HEK293 (cell line): Measurements from ENCODE around the gene SLC27A3.
A peak's percentile ranks its signal among the peaks of the same experiment; 100 is the strongest.

Source experiments
- CTCF ChIA-PET: fragments of 350-600 bp; formaldehyde crosslinking; extraction: SDS; loops from one replicate; lab custom pipeline; 2021; ENCODE audit warnings: antibody characterized with exemption; lab: Yijun Ruan, JAX
- POLR2A ChIA-PET: fragments of 300-600 bp; formaldehyde crosslinking; extraction: SDS; loops from one replicate; lab custom pipeline; 2020; ENCODE audit warnings: antibody characterized with exemption, inconsistent platforms; lab: Yijun Ruan, JAX
- H3K27ac ChIP-seq: fragments of 200-500 bp; sonication (Bioruptor generic); 2 replicates; pipeline ENCODE4 v1.5.1; 2014; ENCODE audit warnings: low read depth, low read length, control low read depth, inconsistent platforms; ENCODE audit errors: extremely low read depth
- H3K36me3 ChIP-seq, 2 experiments: fragments of 200-500 bp in 1 of 2; sonication (Bioruptor generic) in 1 of 2; 1 replicate in 1 of 2; 2 replicates in 1 of 2; pipeline ENCODE4 v1.5.1; 2014 to 2017; ENCODE audit warnings: inconsistent platforms in 2 of 2, low read length in 2 of 2; ENCODE audit not compliant: control insufficient read depth in 2 of 2, insufficient read depth in 1 of 2
- H3K4me1 ChIP-seq: fragments of 200-500 bp; sonication (Bioruptor generic); 2 replicates; pipeline ENCODE4 v1.5.1; 2014; ENCODE audit warnings: mild to moderate bottlenecking, low read length, inconsistent platforms; ENCODE audit not compliant: control insufficient read depth, insufficient read depth
- H3K4me3 ChIP-seq: 2 replicates; pipeline ENCODE4 v1.5.1; 2011; ENCODE audit warnings: low read depth, mild to moderate bottlenecking, control low read depth, low read length, moderate library complexity
- H3K9me3 ChIP-seq: fragments of 200-500 bp; sonication (Bioruptor generic); 2 replicates; pipeline ENCODE4 v1.5.1; 2014; ENCODE audit warnings: low read depth, low read length, inconsistent platforms; ENCODE audit not compliant: control insufficient read depth, insufficient read depth
- GLI2 ChIP-seq: fragments of 450-650 bp; formaldehyde crosslinking; IDR thresholded peaks from 2 replicates; pipeline ENCODE4; 2017; ENCODE audit warnings: missing biosample characterization, missing genetic modification characterization, low read depth, borderline replicate concordance
- HIC1 ChIP-seq: fragments of 450-650 bp; formaldehyde crosslinking; IDR thresholded peaks from 2 replicates; pipeline ENCODE4 v1.5.1; 2016; ENCODE audit warnings: missing biosample characterization, missing genetic modification characterization
- HOXC10 ChIP-seq: sonication (generic); formaldehyde crosslinking; IDR thresholded peaks from 2 replicates; pipeline ENCODE4 v1.8.1; 2023; ENCODE audit warnings: mild to moderate bottlenecking, missing genetic modification reagents
- PBX3 ChIP-seq: sonication (generic); formaldehyde crosslinking; IDR thresholded peaks from 2 replicates; pipeline ENCODE4 v1.8.1; 2022; ENCODE audit warnings: mild to moderate bottlenecking, moderate library complexity, missing genetic modification reagents
- TCF7L2 ChIP-seq: IDR thresholded peaks from 2 replicates; pipeline ENCODE4 v1.6.1; 2011; ENCODE audit warnings: low read depth, mild to moderate bottlenecking, inconsistent platforms, low read length, moderate library complexity, borderline replicate concordance
- TRIM28 ChIP-seq: IDR thresholded peaks from 2 replicates; pipeline ENCODE4 v1.6.1; 2011; ENCODE audit warnings: low read length, control low read depth, borderline replicate concordance
- ZBTB10 ChIP-seq: fragments of 450-650 bp; formaldehyde crosslinking; IDR thresholded peaks from 2 replicates; pipeline ENCODE4 v1.5.1; 2016; ENCODE audit warnings: missing biosample characterization, missing genetic modification characterization
- ZEB2 ChIP-seq: fragments of 450-650 bp; formaldehyde crosslinking; IDR thresholded peaks from 2 replicates; pipeline ENCODE4 v1.5.1; 2016; ENCODE audit warnings: missing biosample characterization, missing genetic modification characterization
- ZNF121 ChIP-seq: fragments of 450-650 bp; formaldehyde crosslinking; IDR thresholded peaks from 2 replicates; pipeline ENCODE4 v1.5.1; 2016; ENCODE audit warnings: missing biosample characterization, missing genetic modification characterization
- ZNF133 ChIP-seq: fragments of 450-650 bp; formaldehyde crosslinking; IDR thresholded peaks from 2 replicates; pipeline ENCODE4 v1.5.1; 2016; ENCODE audit warnings: missing biosample characterization, missing genetic modification characterization
- ZNF2 ChIP-seq: fragments of 450-650 bp; formaldehyde crosslinking; IDR thresholded peaks from 2 replicates; pipeline ENCODE4 v1.5.1; 2016; ENCODE audit warnings: missing biosample characterization, missing genetic modification characterization
- ZNF214 ChIP-seq: fragments of 450-650 bp; formaldehyde crosslinking; IDR thresholded peaks from 2 replicates; pipeline ENCODE4 v1.5.1; 2017; ENCODE audit warnings: missing biosample characterization, mild to moderate bottlenecking, missing genetic modification characterization, borderline replicate concordance
- ZNF354C ChIP-seq: fragments of 450-650 bp; formaldehyde crosslinking; IDR thresholded peaks from 2 replicates; pipeline ENCODE4 v1.5.1; 2016; ENCODE audit warnings: missing biosample characterization, missing genetic modification characterization, low read depth, borderline replicate concordance
- ZNF513 ChIP-seq: fragments of 450-650 bp; IDR thresholded peaks from 2 replicates; pipeline ENCODE4 v1.5.1; 2018; ENCODE audit warnings: missing biosample characterization, missing genetic modification characterization
- ZNF558 ChIP-seq: fragments of 450-650 bp; formaldehyde crosslinking; IDR thresholded peaks from 2 replicates; pipeline ENCODE4 v1.5.1; 2016; ENCODE audit warnings: missing biosample characterization, missing genetic modification characterization
- ZNF561 ChIP-seq: fragments of 450-650 bp; IDR thresholded peaks from 2 replicates; pipeline ENCODE4 v1.5.1; 2018; ENCODE audit warnings: missing biosample characterization, missing genetic modification characterization, borderline replicate concordance
- ZNF600 ChIP-seq: fragments of 450-650 bp; formaldehyde crosslinking; IDR thresholded peaks from 2 replicates; pipeline ENCODE4 v1.5.1; 2016; ENCODE audit warnings: missing biosample characterization, missing genetic modification characterization
- ZNF658 ChIP-seq: fragments of 450-650 bp; formaldehyde crosslinking; IDR thresholded peaks from 2 replicates; pipeline ENCODE4; 2016; ENCODE audit warnings: missing biosample characterization, missing genetic modification characterization
- ZSCAN30 ChIP-seq: fragments of 450-650 bp; IDR thresholded peaks from 2 replicates; pipeline ENCODE4 v1.5.1; 2018; ENCODE audit warnings: missing biosample characterization, mild to moderate bottlenecking, missing genetic modification characterization, moderate library complexity

SLC27A3 gene

GRCh38 chr1:153795330-153795837, 20.2 kb downstream of the SLC27A3 start:
- Histone ChIP-seq H3K36me3 (peaks cover 0 to 4% of the 10 kb centered on the region in 2 experiments; a peak in 1 of 3 replicates), H3K4me3 (no peak overlapping the region), H3K27ac (no peak overlapping the region), H3K9me3 (no peaks in the 10 kb centered on the region), H3K4me1 (no peaks in the 10 kb centered on the region)
- peak; percentile 54 for TF ChIP-seq ZNF600 (tag by site-specific recombination)
- TF ChIP-seq ZNF558 (tag by site-specific recombination) = no peak
- CTCF ChIA-PET = interaction anchor here (0.9 to 4.4 kb wide), 2 partner anchors 190 to 193 kb away, joined by 3 to 46 read pairs; partner anchors contain the start of gene RAB13
- POLR2A ChIA-PET = interaction anchor here (1.3 kb wide), 1 partner anchor 195 kb away, joined by 3 read pairs; the partner anchor contains the start of gene RPS27

GRCh38 chr1:153795934-153796785, 21.0 kb downstream of the SLC27A3 start:
- H3K27ac ChIP-seq = no peak overlapping the region
- H3K9me3 ChIP-seq = no peaks in the 10 kb centered on the region
- H3K4me3 ChIP-seq = no peak overlapping the region
- TF ChIP-seq ZNF133 (tag by site-specific recombination) (no peak), HIC1 (tag by site-specific recombination) (peak; percentile 37; the same call in 1 of the 2 replicates)
- CTCF ChIA-PET = interaction anchor here (0.6 to 4.4 kb wide), 24 partner anchors 11 to 195 kb away, joined by 3 to 46 read pairs (median 6); partner anchors contain the start of genes CREB3L4, DENND4B and RAB13
- POLR2A ChIA-PET = interaction anchor here (0.7 to 1.9 kb wide), 3 partner anchors 126 to 194 kb away, joined by 3 to 8 read pairs (median 3); partner anchors contain the start of genes JTB and RPS27
- H3K36me3 ChIP-seq = peaks cover 0 to 4% of the 10 kb centered on the region in 2 experiments; a peak in 1 of 3 replicates
- no peaks in the 10 kb centered on the region for H3K4me1 ChIP-seq

- POLR2A ChIA-PET = interaction anchor here (0.7 to 1.9 kb wide), 4 partner anchors 13 to 181 kb away, joined by 3 to 8 read pairs (median 4); partner anchors contain the start of genes CREB3L4 and JTB
- no peak overlapping the region for H3K4me3 ChIP-seq
- CTCF ChIA-PET = interaction anchor here (0.6 to 4.4 kb wide), 33 partner anchors 10 to 1232 kb away, joined by 3 to 46 read pairs (median 5); partner anchors contain the start of genes CREB3L4, DENND4B, GATAD2B and RAB13
- H3K4me1 ChIP-seq = no peaks in the 10 kb centered on the region
- H3K9me3 ChIP-seq = no peaks in the 10 kb centered on the region
- H3K27ac ChIP-seq = no peak overlapping the region
- peaks cover 0 to 4% of the 10 kb centered on the region in 2 experiments; a peak in 1 of 3 replicates for H3K36me3 ChIP-seq
- TF ChIP-seq ZNF658 (tag by site-specific recombination) (no peak), ZNF561 (tag by site-specific recombination) (no peak), TCF7L2 (no peak), TRIM28 (no peak), ZNF121 (tag by site-specific recombination) (peak; percentile 21; the same call in 1 of the 2 replicates), ZSCAN30 (tag by site-specific recombination) (peak; percentile 63; the same call in 1 of the 2 replicates), GLI2 (tag by site-specific recombination) (no peak), ZEB2 (tag by site-specific recombination) (0 out of 2 replicates have a peak, but pooled peaks have one; percentile 48), HOXC10 (CRISPR knock-in tag) (no peak), ZBTB10 (no peak), PBX3 (no peak), ZNF354C (tag by site-specific recombination) (no peak), ZNF2 (tag by site-specific recombination) (peak; percentile 88), ZNF214 (tag by site-specific recombination) (no peak), ZNF513 (no peak)
Observed at GRCh38 chr1:153796786-153797659, 21.8 kb downstream of the SLC27A3 start.
